Natural killer cell (primary cell): ENCODE measurements around the gene SLC25A20. TPM values are rescaled to one million over a fixed set of nuclear protein-coding genes. Genes with fewer than 3 reads are reported as not detected.

ENCODE experiments used
- ATAC-seq, 3 donors: fragments of 150-1000 bp in 2 of 3; fragments of 200-7000 bp in 1 of 3; cut with Tn5 transposase; 1 replicate in 1 of 3; 2 replicates in 2 of 3; pipeline ENCODE4 v1.10.0; 2021; ENCODE audit warnings: mild to moderate bottlenecking in 2 of 3, moderate library complexity in 2 of 3
- DNase-seq, 2 donors: peaks; one replicate each; pipeline versions ENCODE4 v3.0.0 to v3.0.0-alpha.2; 2013 to 2021; ENCODE audit warnings: mixed read lengths in 1 of 2
- H3K27ac ChIP-seq: one replicate; pipeline ENCODE4 v1.5.1; 2013; ENCODE audit warnings: mild to moderate bottlenecking, low read length
- H3K27me3 ChIP-seq: one replicate; pipeline ENCODE4 v1.6.1; 2013; ENCODE audit warnings: low read length; ENCODE audit not compliant: control insufficient read depth, insufficient read depth
- H3K36me3 ChIP-seq: one replicate; pipeline ENCODE4 v1.6.1; 2013; ENCODE audit warnings: low read length; ENCODE audit not compliant: control insufficient read depth, insufficient read depth
- H3K4me1 ChIP-seq: one replicate; pipeline ENCODE4 v1.6.1; 2013; ENCODE audit warnings: low read length; ENCODE audit not compliant: control insufficient read depth, insufficient read depth
- H3K4me3 ChIP-seq: one replicate; pipeline ENCODE4 v1.5.1; 2013; ENCODE audit warnings: low read length
- H3K9me3 ChIP-seq: one replicate; pipeline ENCODE4 v1.6.1; 2013; ENCODE audit warnings: low read length; ENCODE audit not compliant: control insufficient read depth, insufficient read depth
- H3K27ac Mint-ChIP-seq, 2 donors: one replicate each; pipeline ENCODE4 v1.8.0; 2022; ENCODE audit warnings: mild to moderate bottlenecking in 2 of 2, mixed read lengths in 2 of 2, moderate library complexity in 1 of 2
- H3K27me3 Mint-ChIP-seq, 2 donors: one replicate each; pipeline ENCODE4 v1.8.0; 2022; ENCODE audit warnings: low read depth in 2 of 2, mixed read lengths in 2 of 2
- H3K36me3 Mint-ChIP-seq: one replicate; pipeline ENCODE4 v1.8.0; 2022; ENCODE audit warnings: mixed read lengths
- H3K4me1 Mint-ChIP-seq, 2 donors: one replicate each; pipeline ENCODE4 v1.8.0; 2022; ENCODE audit warnings: mixed read lengths in 2 of 2
- H3K4me3 Mint-ChIP-seq: one replicate; pipeline ENCODE4 v1.8.0; 2022; ENCODE audit warnings: mild to moderate bottlenecking, moderate library complexity, mixed read lengths
- H3K9me3 Mint-ChIP-seq, 2 donors: one replicate each; pipeline ENCODE4 v1.8.0; 2022; ENCODE audit warnings: mixed read lengths in 2 of 2
- CTCF ChIP-seq: fragments of 200-600 bp; IDR thresholded peaks from one replicate; pipeline ENCODE4 v1.8.0; 2022; ENCODE audit warnings: antibody characterized with exemption
- WGBS: methylation state at CpG from one replicate; pipeline ENCODE4 v1.1.7; 2013; ENCODE audit warnings: missing lambda C conversion rate; ENCODE audit not compliant: insufficient coverage; 5-methylcytosine and 5-hydroxymethylcytosine counted together
- intact Hi-C: fragments of 100-400 bp; cut with micrococcal nuclease; formaldehyde crosslinking; loops from one replicate; pipeline ENCODE4 v1.14.2; 2022
- total RNA-seq, 4 donors: library from RNA; stranded (reverse); fragments of 120-200 nt in 1 of 4; gene quantifications; one replicate each; pipeline versions ENCODE4 v1.2.3 to v1.2.4, GENCODE V29; 2013 to 2022

SLC25A20 gene
- total RNA-seq, 3 donors from 2014 or later (not counting 1 experiment from before 2014, with no cell fraction given), result 29.5 to 64.0 (median 48.3) TPM

- no peak overlapping the region for H3K27ac ChIP-seq
- Mint-ChIP-seq H3K36me3 (no peaks in the 10 kb centered on the region), H3K27me3 (no peaks in the 10 kb centered on the region), H3K9me3 (no peaks in the 10 kb centered on the region), H3K27ac (no peak overlapping the region), H3K4me1 (peaks cover 20 to 22% of the 10 kb centered on the region in 2 donors), H3K4me3 (no peak overlapping the region)
- H3K4me3 ChIP-seq, result no peak overlapping the region
- DNase-seq, result no peak
- WGBS, result 69% methylated on average over 2 of the region's 2 CpGs
- H3K27me3 ChIP-seq, result no peaks in the 10 kb centered on the region
- intact Hi-C loops, result no loop called here
- peaks cover 2% of the 10 kb centered on the region for H3K4me1 ChIP-seq
- H3K9me3 ChIP-seq, result no peaks in the 10 kb centered on the region
- ATAC-seq, result no peak
- no peak for TF ChIP-seq CTCF
- no peaks in the 10 kb centered on the region for H3K36me3 ChIP-seq
Observed at GRCh38 chr3:48826451-48826850, 72.2 kb downstream of the SLC25A20 start.

DNA sequence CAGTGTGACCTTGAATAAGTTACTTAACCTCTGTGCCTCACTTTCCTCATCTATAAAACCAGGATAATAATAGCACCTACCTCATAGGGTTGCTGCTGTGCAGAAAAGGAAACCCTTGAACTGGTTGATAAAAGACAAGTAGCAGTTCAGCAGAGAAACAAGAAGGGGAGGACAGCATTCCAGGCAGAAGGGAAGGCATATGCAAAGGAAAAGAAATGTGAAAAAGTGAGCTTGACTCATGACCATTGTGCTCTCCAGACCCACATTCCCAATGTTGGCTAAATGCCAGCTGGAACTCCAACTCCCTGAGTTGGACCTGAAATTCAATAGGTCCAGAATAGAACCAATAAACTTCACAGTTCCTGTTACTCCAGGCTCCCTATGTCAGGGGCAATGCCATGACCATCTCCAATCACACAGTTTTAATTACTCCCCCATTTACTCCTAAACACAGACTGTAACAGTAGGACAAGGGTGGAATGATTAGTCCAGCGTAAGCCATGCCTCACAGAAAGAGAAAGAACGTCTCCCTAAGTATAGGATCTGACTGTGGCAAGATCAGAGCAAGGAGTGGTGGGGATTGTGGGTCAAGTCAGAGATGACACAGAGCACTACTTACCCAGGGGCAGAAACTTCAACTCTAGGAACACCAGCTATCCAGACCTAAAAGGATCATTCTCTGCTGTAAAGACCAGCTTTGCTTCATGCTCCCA, 77.9 kb downstream of the SLC25A20 start:
- peaks cover 41 to 51% of the 10 kb centered on the region in 2 donors for H3K4me1 Mint-ChIP-seq
- 100% methylated on average over 2 of the region's 2 CpGs for WGBS
- intact Hi-C loops, result no loop called here
- H3K27ac ChIP-seq, result no peak overlapping the region
- no peaks in the 10 kb centered on the region for H3K36me3 ChIP-seq
- no peaks in the 10 kb centered on the region for H3K27me3 ChIP-seq
- no peaks in the 10 kb centered on the region for H3K9me3 ChIP-seq
- H3K9me3 Mint-ChIP-seq, result no peaks in the 10 kb centered on the region
- no peak overlapping the region for H3K4me3 Mint-ChIP-seq
- peaks cover 16% of the 10 kb centered on the region for H3K4me1 ChIP-seq
- no peaks in the 10 kb centered on the region for H3K36me3 Mint-ChIP-seq
- no peaks in the 10 kb centered on the region for H3K27me3 Mint-ChIP-seq
- no peak for TF ChIP-seq CTCF
- H3K4me3 ChIP-seq, result no peak overlapping the region
- peak overlapping the region in 1 of 2 donors; percentile 33 for H3K27ac Mint-ChIP-seq
- ATAC-seq, result no peak
- DNase-seq, result no peak

DNA sequence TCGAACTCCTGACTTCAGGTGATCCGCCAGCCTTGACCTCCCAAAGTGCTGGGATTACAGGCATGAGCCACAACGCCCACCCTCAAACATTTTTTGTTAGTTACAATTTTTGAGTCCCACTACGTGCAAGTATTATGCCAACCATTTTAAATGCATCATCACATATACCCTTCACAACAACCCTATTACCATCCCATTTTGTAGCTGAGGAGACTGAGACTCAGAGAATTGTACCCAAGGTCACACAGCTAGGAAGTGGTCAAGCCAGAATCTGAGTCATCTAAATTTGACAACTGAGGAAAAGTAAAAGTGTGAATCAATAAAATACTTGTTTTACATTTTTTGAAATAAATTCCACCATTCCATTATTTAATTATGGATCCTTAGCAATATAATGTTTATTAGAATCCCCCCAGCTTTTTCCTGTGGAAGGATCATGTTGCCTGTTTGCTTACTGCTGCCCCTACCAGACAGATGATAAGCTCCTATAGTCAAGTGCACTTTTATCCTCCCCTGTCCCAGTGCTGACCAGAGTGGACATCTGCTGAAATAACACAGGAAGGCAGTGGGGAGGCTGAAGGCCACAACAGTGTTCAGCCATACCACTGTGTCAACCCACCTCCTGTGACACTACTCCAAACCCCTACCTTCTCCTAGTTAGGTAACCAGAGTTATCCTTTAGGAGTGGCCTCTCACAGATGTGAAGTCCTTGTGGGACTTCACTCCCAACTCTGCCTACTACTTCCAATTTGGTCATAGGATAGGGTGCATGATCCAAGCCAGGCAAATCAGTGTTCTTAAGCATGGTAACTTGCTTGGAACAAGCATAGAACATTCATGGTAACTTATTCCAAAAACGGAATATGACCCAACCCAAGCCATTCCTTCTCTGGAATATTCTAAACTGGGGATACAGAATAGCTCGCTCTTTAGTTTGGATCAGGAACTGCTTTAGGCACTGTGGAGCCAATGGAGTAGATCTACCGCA, 79.2 kb downstream of the SLC25A20 start:
- WGBS, result 98% methylated on average over 6 of the region's 7 CpGs
- Mint-ChIP-seq H3K9me3 (no peaks in the 10 kb centered on the region), H3K27me3 (no peaks in the 10 kb centered on the region), H3K4me1 (peaks cover 41 to 50% of the 10 kb centered on the region in 2 donors), H3K36me3 (no peaks in the 10 kb centered on the region), H3K4me3 (peak overlapping the region; percentile 17), H3K27ac (peak overlapping the region; percentile 14 to 51)
- Histone ChIP-seq H3K36me3 (no peaks in the 10 kb centered on the region), H3K9me3 (no peaks in the 10 kb centered on the region), H3K4me3 (no peak overlapping the region), H3K27ac (no peak overlapping the region), H3K4me1 (peaks cover 16% of the 10 kb centered on the region), H3K27me3 (no peaks in the 10 kb centered on the region)
- DNase-seq, result no peak
- peak in 1 of 3 donors; percentile 41 for ATAC-seq
- intact Hi-C loops, result no loop called here
- TF ChIP-seq CTCF, result no peak
